HepG2 (cell line): Measurements from ENCODE around the gene ASIC2. TPM values are rescaled to one million over a fixed set of nuclear protein-coding genes. Genes with fewer than 3 reads are reported as not detected.

ENCODE experiments used
- ATAC-seq: fragments of 200-7000 bp; cut with Tn5 transposase; 3 replicates; pipeline ENCODE4 v1.9.1; 2020; ENCODE audit warnings: mild to moderate bottlenecking, moderate library complexity
- BruUV-seq: library from RNA; stranded (reverse); fragments of 400-500 nt; replicated peaks from 2 replicates; lab custom pipeline; 2021; lab: Mats Ljungman, UMichigan
- CTCF ChIA-PET: fragments of 300-600 bp; formaldehyde crosslinking; extraction: SDS; loops from one replicate; lab custom pipeline; 2021; ENCODE audit warnings: low total read pairs, inconsistent platforms, low intra/inter-chr PET ratio; lab: Yijun Ruan, JAX
- POLR2A ChIA-PET: fragments of 350-600 bp; sonication (Branson Sonifier 250); formaldehyde crosslinking; loops from one replicate; lab custom pipeline; 2020; ENCODE audit warnings: antibody characterized with exemption, inconsistent platforms; lab: Yijun Ruan, JAX
- DNase-seq: peaks from one replicate; pipeline ENCODE4 v3.0.0-alpha.2; 2015; ENCODE audit warnings: low spot score
- FAIRE-seq: peaks from 3 replicates; lab custom pipeline; 2011; peaks lifted over from hg19 to GRCh38; lab: Jason Lieb, UNC
- H2AFZ ChIP-seq: one replicate; pipeline ENCODE4 v1.6.1; 2011; ENCODE audit warnings: low read length, inconsistent platforms
- H3K27ac ChIP-seq: fragments of 300-600 bp; 3 replicates; pipeline ENCODE4 v1.8.0; 2011; ENCODE audit warnings: mixed run types, mild to moderate bottlenecking, mixed read lengths, low read length, inconsistent platforms; ENCODE audit not compliant: insufficient read depth; ENCODE audit errors: extremely low read length
- H3K27me3 ChIP-seq, 2 experiments: fragments of 200-600 bp in 1 of 2; 2 replicates in 1 of 2; 3 replicates in 1 of 2; pipeline versions ENCODE4 v1.6.0 to v1.8.0; 2011; ENCODE audit warnings: low read length in 2 of 2, mild to moderate bottlenecking in 2 of 2, moderate library complexity in 2 of 2, inconsistent platforms in 1 of 2; ENCODE audit not compliant: insufficient read depth in 2 of 2, control insufficient read depth in 1 of 2
- H3K36me3 ChIP-seq, 2 experiments: fragments of 200-600 bp in 1 of 2; replicated peaks in 1 of 2; 2 replicates in 1 of 2; 3 replicates in 1 of 2; pipeline versions ENCODE4 v1.5.1 to v1.8.0; 2011; ENCODE audit warnings: low read length in 2 of 2, inconsistent platforms in 1 of 2; ENCODE audit not compliant: insufficient read depth in 2 of 2, control insufficient read depth in 1 of 2
- H3K4me1 ChIP-seq: 2 replicates; pipeline ENCODE4 v1.5.1; 2012; ENCODE audit warnings: low read length, inconsistent platforms; ENCODE audit not compliant: insufficient read depth
- H3K4me2 ChIP-seq: 2 replicates; pipeline ENCODE4 v1.6.0; 2011; ENCODE audit warnings: low read depth, low read length, inconsistent platforms
- H3K4me3 ChIP-seq, 3 experiments: fragments of 200-600 bp in 1 of 3; sonication (generic), shearing (Covaris generic) in 1 of 3; replicated peaks in 1 of 3; 2 replicates each; pipeline ENCODE4 v1.5.1; 2011 to 2016; ENCODE audit warnings: low read length in 3 of 3, inconsistent platforms in 2 of 3, low read depth in 2 of 3, mild to moderate bottlenecking in 2 of 3, control low read depth in 1 of 3, mixed read lengths in 1 of 3; ENCODE audit not compliant: insufficient read depth in 1 of 3
- H3K79me2 ChIP-seq: one replicate; pipeline ENCODE4 v1.6.1; 2011; ENCODE audit warnings: low read length, inconsistent platforms; ENCODE audit not compliant: insufficient read depth
- H3K9ac ChIP-seq: 2 replicates; pipeline ENCODE4 v1.6.0; 2011; ENCODE audit warnings: mild to moderate bottlenecking, low read depth, low read length, inconsistent platforms; ENCODE audit not compliant: insufficient read depth
- H3K9me3 ChIP-seq: 2 replicates; pipeline ENCODE4 v1.5.1; 2012; ENCODE audit warnings: mild to moderate bottlenecking, low read length
- H4K20me1 ChIP-seq: 2 replicates; pipeline ENCODE4 v1.6.0; 2011; ENCODE audit warnings: inconsistent platforms, mild to moderate bottlenecking, low read length, moderate library complexity; ENCODE audit not compliant: insufficient read depth
- CBFB ChIP-seq: sonication (generic); formaldehyde crosslinking; IDR thresholded peaks from 2 replicates; pipeline ENCODE4 v1.4.0; 2020; ENCODE audit warnings: missing genetic modification reagents
- GLI4 ChIP-seq: sonication (generic); formaldehyde crosslinking; IDR thresholded peaks from 2 replicates; pipeline ENCODE4 v1.5.1; 2020; ENCODE audit warnings: missing genetic modification reagents, mild to moderate bottlenecking, moderate library complexity, borderline replicate concordance
- HMG20B ChIP-seq: conservative IDR thresholded peaks from 2 replicates; pipeline ENCODE4 v1.6.1; 2016; ENCODE audit warnings: missing genetic modification reagents, missing compliant biosample characterization
- KAT2B ChIP-seq: fragments of 150-350 bp; IDR thresholded peaks from 2 replicates; pipeline ENCODE4 v1.6.1; 2014; ENCODE audit warnings: low read depth, low read length, borderline replicate concordance
- MTA3 ChIP-seq: sonication (generic); formaldehyde crosslinking; IDR thresholded peaks from 2 replicates; pipeline ENCODE4 v1.4.0; 2020; ENCODE audit warnings: missing genetic modification reagents
- NKX3-1 ChIP-seq: sonication (generic); formaldehyde crosslinking; IDR thresholded peaks from 2 replicates; pipeline ENCODE4 v1.5.0; 2020; ENCODE audit warnings: missing genetic modification reagents
- POGK ChIP-seq: sonication (generic); formaldehyde crosslinking; conservative IDR thresholded peaks from 2 replicates; pipeline ENCODE4 v1.8.0; 2022; ENCODE audit warnings: mild to moderate bottlenecking, moderate library complexity, missing genetic modification reagents
- TBX3 ChIP-seq: fragments of 450-650 bp; IDR thresholded peaks from 2 replicates; pipeline ENCODE4 v1.6.1; 2017; ENCODE audit warnings: antibody characterized with exemption, mild to moderate bottlenecking, inconsistent platforms, borderline replicate concordance
- U2AF2 ChIP-seq: fragments of 200-400 bp; formaldehyde crosslinking; IDR thresholded peaks from 2 replicates; pipeline ENCODE4 v1.6.1; 2017; ENCODE audit warnings: low read depth, mild to moderate bottlenecking, low read length
- ZBTB8A ChIP-seq: sonication (generic); formaldehyde crosslinking; IDR thresholded peaks from 2 replicates; pipeline ENCODE4 v1.4.0; 2020; ENCODE audit warnings: mild to moderate bottlenecking, low read depth, missing genetic modification reagents, borderline replicate concordance
- ZNF224 ChIP-seq: sonication (generic); formaldehyde crosslinking; IDR thresholded peaks from 2 replicates; pipeline ENCODE4 v1.5.0; 2020; ENCODE audit warnings: mild to moderate bottlenecking, missing genetic modification reagents
- ZNF292 ChIP-seq: sonication (generic); formaldehyde crosslinking; IDR thresholded peaks from 2 replicates; pipeline ENCODE4 v1.8.1; 2022; ENCODE audit warnings: mild to moderate bottlenecking, low read depth, missing genetic modification reagents, borderline replicate concordance
- WGBS: methylation state at CpG from one replicate; pipeline ENCODE4 v1.1.6; 2017; ENCODE audit warnings: low lambda C conversion rate; 5-methylcytosine and 5-hydroxymethylcytosine counted together
- in situ Hi-C: cut with HindIII; loops from 2 replicates; pipeline ENCODE4 v1.10.0; 2017; ENCODE audit warnings: low pct_unique_long_range_greater_than_20kb; ENCODE audit not compliant: extremely low pct_ligation_motif_present
- intact Hi-C: fragments of 100-400 bp; cut with micrococcal nuclease; formaldehyde crosslinking; loops from one replicate; pipeline ENCODE4 v1.10.0; 2022; ENCODE audit not compliant: unreplicated experiment
- polyA plus RNA-seq, 8 experiments: library from polyadenylated mRNA; depleted of rRNA in 3 of 8; stranded (reverse) in 7 of 8; unstranded in 1 of 8; fragments of >200 nt; fragmentation: Illumina TruSeq in 4 of 8; extraction: Trizol in 4 of 8; gene quantifications; 2 replicates each; pipeline versions ENCODE4 v1.2.1 to v1.2.3, GENCODE V29; 2011 to 2016; ENCODE audit warnings: low read depth in 4 of 8, missing spikeins in 1 of 8, mixed read lengths in 1 of 8; ENCODE audit not compliant: insufficient read depth in 1 of 8
- total RNA-seq, 5 experiments: library from RNA; depleted of rRNA; stranded (reverse); fragments of >200 nt; fragmentation: Illumina TruSeq; extraction: Trizol; gene quantifications; 2 replicates each; pipeline ENCODE4 v1.2.3, GENCODE V29; 2016; ENCODE audit warnings: low read depth in 1 of 5

The ASIC2 gene
- total and polyA plus RNA-seq, 2 of the 13 experiments (the other 11 are each of a cell fraction or from before 2014, with no cell fraction given) = not detected

- in situ Hi-C loops = no loop called here
- ATAC-seq (no peak), FAIRE-seq (no peak)
- H3K9me3 ChIP-seq = no peaks in the 10 kb centered on the region
- H2AFZ ChIP-seq = no peak overlapping the region
- intact Hi-C loops = no loop called here
- H3K79me2 ChIP-seq = no peaks in the 10 kb centered on the region
- H3K27ac ChIP-seq = no peak overlapping the region
- no peaks in the 10 kb centered on the region for H3K4me1 ChIP-seq
- H3K9ac ChIP-seq = no peak overlapping the region
- H3K4me3 ChIP-seq = no peak overlapping the region
- H3K4me2 ChIP-seq = no peak overlapping the region
- peaks cover 4 to 6% of the 10 kb centered on the region in 2 experiments; a peak in 3 of 5 replicates for H3K27me3 ChIP-seq
- TF ChIP-seq GLI4 (CRISPR knock-in tag) = no peak
- no peak for TF ChIP-seq HMG20B (CRISPR knock-in tag)
- no peak for TF ChIP-seq U2AF2
- no peak for TF ChIP-seq KAT2B
- TF ChIP-seq, all 625 proteins: peak for 0
- 8% methylated on average over 8 of the region's 8 CpGs for WGBS
- CTCF ChIA-PET = no interaction called here
- Histone ChIP-seq H3K36me3 (no peaks in the 10 kb centered on the region), H4K20me1 (no peaks in the 10 kb centered on the region)
- BruUV-seq = no TSS peak
- POLR2A ChIA-PET = no interaction called here
- no peak for DNase-seq
Measured at GRCh38 chr17:33118391-33119075, 174.6 kb downstream of the ASIC2 start.

- ChIA-PET CTCF (no interaction called here), POLR2A (no interaction called here)
- Histone ChIP-seq H3K27ac (no peak overlapping the region), H3K4me1 (no peaks in the 10 kb centered on the region), H3K4me3 (no peak overlapping the region), H3K9me3 (no peaks in the 10 kb centered on the region), H4K20me1 (no peaks in the 10 kb centered on the region), H3K9ac (no peak overlapping the region), H3K79me2 (no peaks in the 10 kb centered on the region), H2AFZ (no peak overlapping the region), H3K36me3 (no peaks in the 10 kb centered on the region), H3K4me2 (no peak overlapping the region), H3K27me3 (peaks cover 0 to 4% of the 10 kb centered on the region in 2 experiments; a peak in 2 of 5 replicates)
- BruUV-seq = no TSS peak
- 51% methylated on average over 13 of the region's 13 CpGs for WGBS
- DNase-seq = no peak
- no peak for FAIRE-seq
- intact Hi-C loops = no loop called here
- ATAC-seq = no peak
- in situ Hi-C loops = no loop called here
- no peak for TF ChIP-seq CBFB (CRISPR knock-in tag)
- TF ChIP-seq ZBTB8A (CRISPR knock-in tag) = no peak
- no peak for TF ChIP-seq POGK
- TF ChIP-seq ZNF224 (CRISPR knock-in tag) = no peak
- no peak for TF ChIP-seq NKX3-1
- no peak for TF ChIP-seq MTA3
- no peak for TF ChIP-seq ZNF292 (CRISPR knock-in tag)
- no peak for TF ChIP-seq TBX3
Measured at GRCh38 chr17:33116021-33116551, 177.0 kb downstream of the ASIC2 start.
